Ishikawa (cell line): ENCODE results near the gene CDH13.

ENCODE experiments used
- CEBPB ChIP-seq: IDR thresholded peaks from 2 replicates; pipeline ENCODE4 v1.6.1; 2012
- CREB1 ChIP-seq: IDR thresholded peaks from 2 replicates; pipeline ENCODE4 v1.6.1; 2012; ENCODE audit warnings: low read depth
- EGR1 ChIP-seq: IDR thresholded peaks from 2 replicates; pipeline ENCODE4 v1.6.1; 2012
- EP300 ChIP-seq: IDR thresholded peaks from 2 replicates; pipeline ENCODE4 v1.6.1; 2012; ENCODE audit warnings: borderline replicate concordance
- FOXM1 ChIP-seq: IDR thresholded peaks from 2 replicates; pipeline ENCODE4 v1.6.1; 2012; ENCODE audit warnings: low read depth, borderline replicate concordance
- NFIC ChIP-seq: IDR thresholded peaks from 2 replicates; pipeline ENCODE4 v1.6.1; 2012
- RAD21 ChIP-seq: IDR thresholded peaks from 2 replicates; pipeline ENCODE4 v1.6.1; 2012; ENCODE audit warnings: low read depth
- TAF1 ChIP-seq: IDR thresholded peaks from 2 replicates; pipeline ENCODE4 v1.6.1; 2012; ENCODE audit warnings: low read depth, mild to moderate bottlenecking
- TCF12 ChIP-seq: IDR thresholded peaks from 2 replicates; pipeline ENCODE4 v1.6.1; 2012; ENCODE audit warnings: low read depth
- TEAD4 ChIP-seq: IDR thresholded peaks from 2 replicates; pipeline ENCODE4 v1.6.1; 2012
- USF1 ChIP-seq: IDR thresholded peaks from 2 replicates; pipeline ENCODE4 v1.6.1; 2012
- YY1 ChIP-seq: IDR thresholded peaks from 2 replicates; pipeline ENCODE4 v1.6.1; 2012; ENCODE audit warnings: low read depth
- ZBTB7A ChIP-seq: IDR thresholded peaks from 2 replicates; pipeline ENCODE4 v1.6.1; 2012; ENCODE audit warnings: low read depth
- TF ChIP-seq, protein P1 (sequence below): IDR thresholded peaks from 2 replicates; pipeline ENCODE4 v1.6.1; 2012; ENCODE audit warnings: low read depth, mild to moderate bottlenecking
- TF ChIP-seq, protein P2 (sequence below): IDR thresholded peaks from 2 replicates; pipeline ENCODE4 v1.6.1; 2012

Gene CDH13

GRCh38 chr16:82646504-82646903, 19.7 kb downstream of the CDH13 start:
- TF ChIP-seq NFIC (no peak), TAF1 (no peak), EP300 (no peak), EGR1 (no peak), CREB1 (no peak), FOXM1 (no peak), TCF12 (no peak), CEBPB (no peak), ZBTB7A (no peak), TEAD4 (no peak), RAD21 (no peak)
- TF ChIP-seq, protein P1, sequence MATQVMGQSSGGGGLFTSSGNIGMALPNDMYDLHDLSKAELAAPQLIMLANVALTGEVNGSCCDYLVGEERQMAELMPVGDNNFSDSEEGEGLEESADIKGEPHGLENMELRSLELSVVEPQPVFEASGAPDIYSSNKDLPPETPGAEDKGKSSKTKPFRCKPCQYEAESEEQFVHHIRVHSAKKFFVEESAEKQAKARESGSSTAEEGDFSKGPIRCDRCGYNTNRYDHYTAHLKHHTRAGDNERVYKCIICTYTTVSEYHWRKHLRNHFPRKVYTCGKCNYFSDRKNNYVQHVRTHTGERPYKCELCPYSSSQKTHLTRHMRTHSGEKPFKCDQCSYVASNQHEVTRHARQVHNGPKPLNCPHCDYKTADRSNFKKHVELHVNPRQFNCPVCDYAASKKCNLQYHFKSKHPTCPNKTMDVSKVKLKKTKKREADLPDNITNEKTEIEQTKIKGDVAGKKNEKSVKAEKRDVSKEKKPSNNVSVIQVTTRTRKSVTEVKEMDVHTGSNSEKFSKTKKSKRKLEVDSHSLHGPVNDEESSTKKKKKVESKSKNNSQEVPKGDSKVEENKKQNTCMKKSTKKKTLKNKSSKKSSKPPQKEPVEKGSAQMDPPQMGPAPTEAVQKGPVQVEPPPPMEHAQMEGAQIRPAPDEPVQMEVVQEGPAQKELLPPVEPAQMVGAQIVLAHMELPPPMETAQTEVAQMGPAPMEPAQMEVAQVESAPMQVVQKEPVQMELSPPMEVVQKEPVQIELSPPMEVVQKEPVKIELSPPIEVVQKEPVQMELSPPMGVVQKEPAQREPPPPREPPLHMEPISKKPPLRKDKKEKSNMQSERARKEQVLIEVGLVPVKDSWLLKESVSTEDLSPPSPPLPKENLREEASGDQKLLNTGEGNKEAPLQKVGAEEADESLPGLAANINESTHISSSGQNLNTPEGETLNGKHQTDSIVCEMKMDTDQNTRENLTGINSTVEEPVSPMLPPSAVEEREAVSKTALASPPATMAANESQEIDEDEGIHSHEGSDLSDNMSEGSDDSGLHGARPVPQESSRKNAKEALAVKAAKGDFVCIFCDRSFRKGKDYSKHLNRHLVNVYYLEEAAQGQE = no peak
- TF ChIP-seq, protein P2, sequence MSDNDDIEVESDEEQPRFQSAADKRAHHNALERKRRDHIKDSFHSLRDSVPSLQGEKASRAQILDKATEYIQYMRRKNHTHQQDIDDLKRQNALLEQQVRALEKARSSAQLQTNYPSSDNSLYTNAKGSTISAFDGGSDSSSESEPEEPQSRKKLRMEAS = no peak

DNA sequence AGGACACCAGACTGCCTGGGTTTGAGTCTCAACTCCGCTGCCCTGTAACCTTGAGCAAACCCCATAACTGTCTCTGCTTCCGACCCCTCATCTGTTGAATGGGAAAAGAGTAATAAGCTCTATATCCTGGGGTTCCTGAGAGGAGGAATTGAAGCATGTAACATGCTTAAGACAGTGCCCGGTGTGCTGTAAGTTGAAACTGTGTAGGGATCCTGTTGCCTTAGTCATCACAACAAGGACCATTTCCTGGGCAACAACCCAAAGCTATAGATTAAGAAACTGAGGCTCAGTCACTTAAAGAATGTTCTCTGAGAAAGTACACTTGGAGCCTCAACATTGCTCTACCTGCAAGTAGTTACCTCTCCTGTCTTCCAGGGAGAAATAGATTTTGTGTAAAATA, 23.0 kb downstream of the CDH13 start:
- TF ChIP-seq EP300 = no peak
- TF ChIP-seq NFIC = no peak
- no peak for TF ChIP-seq FOXM1
- TF ChIP-seq USF1 = no peak
- TF ChIP-seq, protein P1 = no peak
- TF ChIP-seq TAF1 = no peak

- TF ChIP-seq ZBTB7A (no peak), TCF12 (no peak), YY1 (no peak), CREB1 (no peak), EP300 (no peak), CEBPB (no peak), USF1 (no peak)
- TF ChIP-seq, protein P1 = no peak
Observed at GRCh38 chr16:82650804-82651203, 24.0 kb downstream of the CDH13 start.

DNA sequence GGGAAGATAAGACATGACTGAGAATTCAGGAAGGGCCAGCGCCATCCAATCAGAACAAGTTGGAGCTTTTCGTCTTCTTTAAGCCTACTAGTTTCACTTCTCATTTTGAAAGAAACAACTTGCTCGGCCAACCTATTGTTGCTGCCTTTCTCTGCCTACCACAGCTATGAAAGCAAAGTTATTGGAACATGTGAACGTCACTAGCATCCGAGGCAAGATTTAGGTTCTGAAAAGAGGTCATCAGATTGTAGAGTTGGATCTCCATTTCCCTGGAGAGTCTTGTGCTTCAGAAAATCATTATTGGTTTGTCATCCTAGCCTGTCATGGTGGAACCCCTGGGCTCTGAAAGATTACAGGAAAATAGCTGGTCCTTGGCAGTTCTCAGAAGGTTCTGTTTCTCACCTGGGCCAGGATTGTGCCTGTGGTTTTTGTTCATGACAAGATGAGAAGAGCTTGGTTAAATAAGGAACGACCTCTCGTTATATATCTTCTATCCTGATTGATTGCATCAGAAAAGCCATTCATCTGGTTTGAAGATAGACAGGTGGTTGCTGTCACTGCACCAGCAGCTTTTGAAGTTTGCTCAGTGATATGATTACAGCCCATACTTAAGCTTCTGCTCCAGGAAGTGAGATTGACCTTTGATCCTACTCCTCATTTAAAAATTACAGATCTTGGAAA, 25.3 kb downstream of the CDH13 start:
- TF ChIP-seq CEBPB (no peak), FOXM1 (no peak), NFIC (no peak), TCF12 (no peak), CREB1 (no peak), TEAD4 (no peak), EP300 (no peak), ZBTB7A (no peak), USF1 (no peak)

DNA sequence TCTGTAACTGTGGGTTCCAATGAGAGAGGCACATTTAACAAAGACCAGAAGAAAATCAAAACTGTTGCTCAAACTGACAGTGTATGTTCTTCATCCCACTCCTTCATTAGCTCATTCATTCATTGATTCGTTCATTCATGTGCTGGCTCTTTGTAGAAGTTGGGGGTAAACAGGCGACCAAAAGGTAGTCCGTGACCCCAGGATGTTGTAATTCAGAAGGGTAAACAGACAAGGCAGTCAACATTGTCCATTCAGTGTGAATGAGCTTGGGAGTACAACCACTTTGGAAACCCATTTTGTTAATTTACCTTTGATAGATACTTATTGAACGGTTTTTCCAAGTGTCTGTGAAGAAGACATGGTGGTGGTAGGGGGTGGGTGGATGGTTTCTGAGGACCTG, 26.1 kb downstream of the CDH13 start:
- TF ChIP-seq, protein P2 = no peak
- no peak for TF ChIP-seq USF1
- TF ChIP-seq RAD21 = no peak
- no peak for TF ChIP-seq TAF1
- no peak for TF ChIP-seq ZBTB7A
- no peak for TF ChIP-seq NFIC
- TF ChIP-seq EP300 = no peak
- no peak for TF ChIP-seq EGR1
- no peak for TF ChIP-seq TEAD4
- TF ChIP-seq, protein P1 = no peak
- TF ChIP-seq YY1 = no peak
- TF ChIP-seq CEBPB = no peak
- TF ChIP-seq CREB1 = no peak
- no peak for TF ChIP-seq TCF12
- TF ChIP-seq FOXM1 = no peak
